Caco-2 (cell line): ENCODE data around the gene TFEB. TPM values are rescaled to one million over a fixed set of nuclear protein-coding genes. Genes with fewer than 3 reads are reported as not detected.
A peak's percentile ranks its signal among the peaks of the same experiment; 100 is the strongest.

ENCODE experiments used
- Bru-seq: library from RNA; stranded (reverse); fragments of 400-500 nt; gene quantifications from one replicate; lab custom pipeline; 2021; lab: Mats Ljungman, UMichigan
- BruChase-seq, 2 experiments: library from RNA; stranded (reverse); fragments of 400-500 nt; gene quantifications; one replicate each; lab custom pipeline; 2021; lab: Mats Ljungman, UMichigan
- BruUV-seq: library from RNA; stranded (reverse); fragments of 400-500 nt; replicated peaks from 2 replicates; lab custom pipeline; 2021; lab: Mats Ljungman, UMichigan
- CTCF ChIA-PET: fragments of 300-600 bp; sonication (Branson Sonifier 250); formaldehyde crosslinking; loops from one replicate; lab custom pipeline; 2022; ENCODE audit warnings: antibody characterized with exemption; lab: Charles Lee
- POLR2A ChIA-PET: fragments of 300-600 bp; sonication (Branson Sonifier 250); formaldehyde crosslinking; loops from one replicate; lab custom pipeline; 2022; ENCODE audit warnings: antibody characterized with exemption; lab: Charles Lee
- DNase-seq, 2 experiments: peaks; one replicate each; pipeline versions ENCODE4 v3.0.0 to v3.0.0-alpha.2; 2020 to 2022
- H3K27me3 ChIP-seq: replicated peaks from 2 replicates; pipeline ENCODE4 v1.6.0; 2011; ENCODE audit warnings: low read length; ENCODE audit not compliant: control insufficient read depth, insufficient read depth
- H3K36me3 ChIP-seq: 2 replicates; pipeline ENCODE4 v1.5.1; 2011; ENCODE audit warnings: low read length; ENCODE audit not compliant: control insufficient read depth, insufficient read depth
- H3K4me1 ChIP-seq: fragments of 250-450 bp; sonication (Bioruptor Pico); 2 replicates; pipeline ENCODE4 v1.5.1; 2020; ENCODE audit warnings: mild to moderate bottlenecking
- H3K4me3 ChIP-seq: 2 replicates; pipeline ENCODE4 v1.5.1; 2011; ENCODE audit warnings: low read depth, mild to moderate bottlenecking, control low read depth, low read length
- H3K9me3 ChIP-seq: fragments of 250-450 bp; sonication (Bioruptor Pico); 2 replicates; pipeline ENCODE4 v1.5.1; 2020; ENCODE audit warnings: mild to moderate bottlenecking, moderate library complexity
- H3K27ac Mint-ChIP-seq: one replicate; pipeline ENCODE4 v1.8.0; 2022; ENCODE audit warnings: mixed read lengths; ENCODE audit not compliant: unreplicated experiment
- H3K27me3 Mint-ChIP-seq: one replicate; pipeline ENCODE4 v1.8.0; 2022; ENCODE audit warnings: mixed read lengths; ENCODE audit not compliant: insufficient read depth, unreplicated experiment
- H3K36me3 Mint-ChIP-seq: one replicate; pipeline ENCODE4 v1.8.0; 2022; ENCODE audit warnings: mild to moderate bottlenecking, mixed read lengths; ENCODE audit not compliant: insufficient read depth, unreplicated experiment
- H3K4me1 Mint-ChIP-seq: one replicate; pipeline ENCODE4 v1.8.0; 2022; ENCODE audit warnings: low read depth, mixed read lengths; ENCODE audit not compliant: unreplicated experiment
- H3K4me3 Mint-ChIP-seq: one replicate; pipeline ENCODE4 v1.8.0; 2022; ENCODE audit warnings: mild to moderate bottlenecking, moderate library complexity, mixed read lengths; ENCODE audit not compliant: unreplicated experiment
- H3K9me3 Mint-ChIP-seq: one replicate; pipeline ENCODE4 v1.8.0; 2022; ENCODE audit warnings: mixed read lengths; ENCODE audit not compliant: unreplicated experiment
- intact Hi-C: fragments of 100-400 bp; cut with micrococcal nuclease; formaldehyde crosslinking; loops from one replicate; pipeline ENCODE4 v1.10.0; 2022; ENCODE audit not compliant: unreplicated experiment
- long read RNA-seq: library from polyadenylated mRNA; stranded (forward); transcript quantifications from one replicate; pipeline ENCODE4 v2.0.0, GENCODE V29; 2022
- total RNA-seq: library from RNA; stranded (reverse); gene quantifications from 2 replicates; pipeline ENCODE4 v1.2.3, GENCODE V29; 2022
- TF ChIP-seq, protein P1 (sequence below), 2 experiments: fragments of 200-600 bp in 1 of 2; IDR thresholded peaks; 1 replicate in 1 of 2; 2 replicates in 1 of 2; pipeline versions ENCODE4 v1.5.1 to v1.8.0; 2011 to 2022; ENCODE audit warnings: antibody characterized with exemption in 1 of 2, control low read depth in 1 of 2, inconsistent platforms in 1 of 2, low read depth in 1 of 2, low read length in 1 of 2, mild to moderate bottlenecking in 1 of 2, moderate library complexity in 1 of 2; ENCODE audit not compliant: insufficient read depth in 1 of 2, severe bottlenecking in 1 of 2, unreplicated experiment in 1 of 2

Gene TFEB
- total RNA-seq (3.8 and 3.9 TPM in 2 replicates), Bru-seq, nascent RNA (percentile 39 among the genes with signal in this experiment), BruChase-seq, experiment 1, labeled RNA remaining after a 2-hour chase (percentile 45 among the genes with signal in this experiment), BruChase-seq, experiment 2, labeled RNA remaining after a 6-hour chase (percentile 43 among the genes with signal in this experiment)
- long read RNA-seq, partial matches to known transcripts, result 1 of 4 reads
- long read RNA-seq, other reads (novel, unspliced or antisense), result 1 of 4 reads

DNA sequence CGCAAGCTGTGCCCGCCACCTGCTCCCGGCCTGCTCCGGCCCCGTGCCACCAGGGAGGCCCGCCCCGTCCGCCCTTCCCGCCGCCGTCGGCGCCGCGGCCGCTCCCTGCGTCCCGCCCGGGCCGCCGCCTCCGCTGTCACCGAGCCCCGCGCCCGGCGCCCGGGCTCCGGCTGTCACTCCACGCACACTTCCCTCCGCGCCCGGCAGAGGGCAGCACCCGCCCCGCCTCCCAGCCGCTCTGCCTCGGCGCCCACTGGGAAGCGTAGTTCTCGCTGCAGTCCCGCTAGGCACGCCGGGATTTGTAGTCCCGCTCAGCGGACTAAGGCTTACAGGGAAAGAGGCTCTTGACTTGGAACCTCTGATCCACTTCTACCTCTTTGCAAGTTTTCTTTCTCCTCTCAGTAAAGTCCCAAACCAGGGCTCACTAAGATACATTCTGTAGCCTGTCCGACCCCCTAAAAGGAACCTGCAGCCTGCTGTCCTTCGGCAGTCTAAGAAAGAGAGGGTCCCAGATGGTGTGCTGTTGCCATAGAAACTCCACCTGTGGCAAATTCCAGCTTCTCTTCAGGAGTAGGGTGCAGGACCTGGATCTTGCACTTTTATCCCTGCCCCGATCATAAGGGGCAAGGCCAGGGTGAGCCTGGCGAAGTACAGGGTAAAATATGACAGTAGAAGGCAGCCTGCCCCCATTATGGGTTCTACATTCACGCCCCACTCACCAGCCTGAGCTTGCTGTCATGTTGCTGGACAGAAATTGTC, at the start of gene TFEB:
Gene TFEB, minus strand, starts transcription at position 182 of the 759 bp plus-strand sequence. CDS start 44,395 bp downstream, outside the sequence.
- Mint-ChIP-seq H3K36me3 (no peaks in the 10 kb centered on the region), H3K9me3 (no peaks in the 10 kb centered on the region), H3K27me3 (no peaks in the 10 kb centered on the region), H3K27ac (peak within 1 kb of the TSS; percentile 61), H3K4me1 (peaks cover 15% of the 10 kb centered on the region), H3K4me3 (peak within 1 kb of the TSS; percentile 75)
- peak; percentile 92 to 95 for DNase-seq
- Histone ChIP-seq H3K4me1 (peaks cover 37% of the 10 kb centered on the region), H3K9me3 (no peaks in the 10 kb centered on the region), H3K27me3 (no peaks in the 10 kb centered on the region), H3K4me3 (peak within 1 kb of the TSS; percentile 62), H3K36me3 (no peaks in the 10 kb centered on the region)
- ChIA-PET POLR2A (no interaction called here), CTCF (interaction anchor here (0.5 to 3.2 kb wide), 4 partner anchors 32 to 51 kb away, joined by 3 to 23 read pairs (median 5); partner anchors contain the start of gene TOMM6)
- intact Hi-C loops, result loop anchor here (1.0 to 2.0 kb wide), 2 partner anchors 41 to 309 kb away; no protein-coding TSS in a partner anchor
- no TSS peak for BruUV-seq
- TF ChIP-seq, protein P1, sequence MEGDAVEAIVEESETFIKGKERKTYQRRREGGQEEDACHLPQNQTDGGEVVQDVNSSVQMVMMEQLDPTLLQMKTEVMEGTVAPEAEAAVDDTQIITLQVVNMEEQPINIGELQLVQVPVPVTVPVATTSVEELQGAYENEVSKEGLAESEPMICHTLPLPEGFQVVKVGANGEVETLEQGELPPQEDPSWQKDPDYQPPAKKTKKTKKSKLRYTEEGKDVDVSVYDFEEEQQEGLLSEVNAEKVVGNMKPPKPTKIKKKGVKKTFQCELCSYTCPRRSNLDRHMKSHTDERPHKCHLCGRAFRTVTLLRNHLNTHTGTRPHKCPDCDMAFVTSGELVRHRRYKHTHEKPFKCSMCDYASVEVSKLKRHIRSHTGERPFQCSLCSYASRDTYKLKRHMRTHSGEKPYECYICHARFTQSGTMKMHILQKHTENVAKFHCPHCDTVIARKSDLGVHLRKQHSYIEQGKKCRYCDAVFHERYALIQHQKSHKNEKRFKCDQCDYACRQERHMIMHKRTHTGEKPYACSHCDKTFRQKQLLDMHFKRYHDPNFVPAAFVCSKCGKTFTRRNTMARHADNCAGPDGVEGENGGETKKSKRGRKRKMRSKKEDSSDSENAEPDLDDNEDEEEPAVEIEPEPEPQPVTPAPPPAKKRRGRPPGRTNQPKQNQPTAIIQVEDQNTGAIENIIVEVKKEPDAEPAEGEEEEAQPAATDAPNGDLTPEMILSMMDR (IDR thresholded peaks at IDR 0.05; ENCODE audit: insufficient read depth in 1 of 2, low read depth in 1 of 2, low read length in 1 of 2, severe bottlenecking in 1 of 2, unreplicated experiment in 1 of 2), result peak; percentile 87 to 88

DNA sequence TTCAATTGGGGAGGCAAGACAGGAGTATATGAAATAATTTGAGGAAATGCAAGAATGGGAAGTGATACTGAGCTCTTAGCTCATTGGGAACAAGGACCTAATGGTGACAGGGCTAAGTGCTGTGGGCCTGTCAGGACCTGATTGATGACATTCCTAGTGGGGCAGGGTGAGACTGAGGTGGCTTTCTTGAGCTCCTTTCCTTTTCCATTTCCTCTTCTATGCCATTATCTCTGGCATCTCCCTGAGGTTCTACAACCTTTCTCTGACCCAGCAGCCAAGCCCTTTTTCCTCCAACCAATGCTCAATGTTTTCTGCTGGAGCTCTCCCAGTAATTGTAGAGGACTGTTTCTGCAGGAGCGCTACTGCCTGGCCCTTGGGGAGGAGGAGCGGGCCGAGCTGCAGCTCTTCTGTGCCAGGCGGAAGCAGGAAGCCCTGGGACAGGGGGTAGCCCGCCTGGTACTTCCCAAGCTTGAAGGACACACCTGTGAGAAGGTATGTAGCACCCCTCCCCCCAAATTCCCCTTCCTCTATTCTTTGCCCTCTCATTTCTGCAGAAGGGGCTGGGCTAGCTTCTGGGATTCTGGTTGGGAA, 49.3 kb upstream of the TFEB start:
- Mint-ChIP-seq H3K36me3 (peaks cover 35% of the 10 kb centered on the region), H3K4me1 (peaks cover 18% of the 10 kb centered on the region), H3K4me3 (peak overlapping the region; percentile 44), H3K27me3 (no peaks in the 10 kb centered on the region), H3K9me3 (no peaks in the 10 kb centered on the region), H3K27ac (peak overlapping the region; percentile 37)
- Histone ChIP-seq H3K36me3 (peaks cover 2% of the 10 kb centered on the region), H3K4me1 (peaks cover 7% of the 10 kb centered on the region; the same call in 1 of the 2 replicates), H3K27me3 (no peaks in the 10 kb centered on the region), H3K4me3 (no peak overlapping the region), H3K9me3 (no peaks in the 10 kb centered on the region)
- ChIA-PET CTCF (interaction anchor here (0.6 to 1.0 kb wide), 3 partner anchors 51 to 417 kb away, joined by 3 to 7 read pairs (median 3); no protein-coding TSS in a partner anchor), POLR2A (interaction anchor here (0.5 kb wide), 1 partner anchor 50 kb away, joined by 9 read pairs; no protein-coding TSS in a partner anchor)
- no peak for DNase-seq
- BruUV-seq, result no TSS peak
- TF ChIP-seq, protein P1 (IDR thresholded peaks at IDR 0.05; ENCODE audit: insufficient read depth in 1 of 2, low read depth in 1 of 2, low read length in 1 of 2, severe bottlenecking in 1 of 2, unreplicated experiment in 1 of 2), result no peak
- intact Hi-C loops, result loop anchor here (5.0 kb wide), 1 partner anchor 63 kb away; no protein-coding TSS in a partner anchor
